GM19372 (cell line): ENCODE measurements around the gene GLTPD2.

Experiments
- ATAC-seq: cut with Tn5 transposase; IDR thresholded peaks from one replicate; pipeline ENCODE4 v1.9.1; 2021; ENCODE audit warnings: mild to moderate bottlenecking, low read depth, moderate library complexity; ENCODE audit not compliant: unreplicated experiment

The GLTPD2 gene

GRCh38 chr17:4838309-4838785 lies 49.6 kb downstream of the GLTPD2 start:
- ATAC-seq, result no peak

GRCh38 chr17:4839221-4839620 lies 50.5 kb downstream of the GLTPD2 start:
- no peak for ATAC-seq
